ES-I3 (cell line): ENCODE measurements around the gene BIRC5.
A peak's percentile ranks its signal among the peaks of the same experiment; 100 is the strongest.
"Not testable (repeated sequence)": the region's sequence is repeated elsewhere in the genome, so short reads cannot be mapped to it uniquely, and the experiment has no call there.

Experiments used
- H3K36me3 ChIP-seq: 2 replicates; pipeline ENCODE4 v1.6.1; 2013; ENCODE audit warnings: mild to moderate bottlenecking, low read length, control low read depth, moderate library complexity; ENCODE audit not compliant: insufficient read depth
- H3K4me1 ChIP-seq: 2 replicates; pipeline ENCODE4 v1.6.1; 2013; ENCODE audit warnings: mild to moderate bottlenecking, control low read depth, low read length; ENCODE audit not compliant: insufficient read depth
- H3K9ac ChIP-seq: 2 replicates; pipeline ENCODE4 v1.6.1; 2013; ENCODE audit warnings: low read depth, mild to moderate bottlenecking, low read length, moderate library complexity
- H3K9me3 ChIP-seq: 2 replicates; pipeline ENCODE4 v1.6.1; 2013; ENCODE audit warnings: mild to moderate bottlenecking, low read length, moderate library complexity; ENCODE audit not compliant: control insufficient read depth, insufficient read depth

The BIRC5 gene

DNA sequence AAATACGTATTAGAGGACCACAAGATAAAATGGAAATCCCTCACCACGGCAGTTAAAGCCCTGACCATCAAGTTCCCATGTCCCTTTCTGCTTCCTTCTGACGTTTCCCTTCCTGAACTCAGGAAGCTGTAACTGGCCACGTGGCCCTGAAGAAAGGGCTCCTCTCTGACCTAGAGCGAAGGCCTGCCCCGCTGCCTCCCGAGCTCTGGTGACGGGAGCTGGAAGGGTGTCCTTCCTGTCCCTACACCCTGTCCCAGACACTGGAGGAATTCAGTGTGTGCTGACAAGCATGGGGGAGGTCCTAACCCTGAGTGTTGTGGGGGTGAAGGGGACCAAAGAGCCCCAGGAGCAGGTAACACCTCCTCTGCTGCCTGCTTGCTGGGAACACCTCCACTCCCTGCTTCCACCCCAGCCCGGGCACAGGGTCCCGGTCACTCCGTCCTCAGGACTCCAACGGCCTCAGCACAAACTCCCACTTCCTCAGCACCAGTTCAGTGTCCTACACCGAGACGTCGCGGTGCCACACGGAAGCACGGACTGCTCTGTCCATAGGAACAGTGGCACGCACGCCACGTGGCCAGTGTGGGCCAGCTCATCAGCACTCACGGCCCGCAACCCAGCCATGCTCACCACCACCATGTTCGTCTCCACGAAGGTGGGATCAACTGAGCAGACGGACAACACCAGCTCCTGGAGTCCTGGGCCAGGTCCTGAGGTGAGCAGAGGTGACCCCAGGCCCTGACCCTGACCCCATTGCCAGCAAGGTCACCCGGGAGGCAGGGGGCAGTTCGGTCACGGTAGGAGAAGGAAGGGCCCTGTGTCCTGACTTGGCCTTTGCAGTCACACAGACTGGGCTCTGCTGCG lies 34.2 kb downstream of the BIRC5 start:
- H3K36me3 ChIP-seq: no peaks in the 10 kb centered on the region
- 0 out of 2 replicates have a peak, but pooled peaks cover 5% of the 10 kb centered on the region for H3K9me3 ChIP-seq
- peaks cover 6% of the 10 kb centered on the region for H3K4me1 ChIP-seq
- no peak overlapping the region for H3K9ac ChIP-seq

DNA sequence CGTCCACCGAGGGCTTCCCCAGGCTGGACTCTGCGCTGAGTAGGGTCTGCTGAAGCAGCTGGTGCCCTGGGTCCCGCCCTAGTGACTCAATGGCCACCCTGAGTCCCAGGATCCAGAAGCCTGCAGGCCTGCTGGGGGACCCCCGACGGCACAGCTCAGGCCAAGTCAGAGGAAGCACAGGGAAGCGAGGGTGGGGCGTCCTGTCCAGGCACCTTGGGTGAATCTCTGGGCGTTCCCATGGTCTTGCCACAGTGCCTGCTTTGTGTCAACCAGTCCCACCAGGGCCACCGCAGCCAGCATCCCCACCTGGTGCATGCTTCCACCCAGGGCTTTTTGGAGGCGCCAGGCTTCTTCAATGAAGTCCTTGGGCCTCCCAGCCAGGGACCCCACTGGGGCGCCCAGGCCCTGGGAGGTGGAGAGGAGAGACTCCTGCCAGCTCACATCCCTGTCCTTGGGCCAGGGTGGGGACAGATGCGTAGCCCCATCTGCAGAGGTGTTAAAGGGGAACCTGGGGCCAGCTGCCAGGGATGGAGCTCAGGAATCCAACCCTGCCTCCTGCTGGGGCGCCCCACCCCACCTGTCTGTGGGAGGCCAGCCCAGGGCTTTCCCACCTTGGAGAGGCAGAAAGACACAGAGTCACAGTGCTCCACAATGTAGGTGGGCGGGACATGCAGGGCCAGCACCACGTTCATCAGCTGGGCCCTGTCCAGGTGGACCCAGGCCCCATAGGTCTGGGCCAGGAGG lies 35.2 kb downstream of the BIRC5 start:
- 0 out of 2 replicates have a peak, but pooled peaks cover 5% of the 10 kb centered on the region for H3K9me3 ChIP-seq
- no peak overlapping the region for H3K9ac ChIP-seq
- H3K4me1 ChIP-seq: peaks cover 6% of the 10 kb centered on the region
- H3K36me3 ChIP-seq: no peaks in the 10 kb centered on the region

DNA sequence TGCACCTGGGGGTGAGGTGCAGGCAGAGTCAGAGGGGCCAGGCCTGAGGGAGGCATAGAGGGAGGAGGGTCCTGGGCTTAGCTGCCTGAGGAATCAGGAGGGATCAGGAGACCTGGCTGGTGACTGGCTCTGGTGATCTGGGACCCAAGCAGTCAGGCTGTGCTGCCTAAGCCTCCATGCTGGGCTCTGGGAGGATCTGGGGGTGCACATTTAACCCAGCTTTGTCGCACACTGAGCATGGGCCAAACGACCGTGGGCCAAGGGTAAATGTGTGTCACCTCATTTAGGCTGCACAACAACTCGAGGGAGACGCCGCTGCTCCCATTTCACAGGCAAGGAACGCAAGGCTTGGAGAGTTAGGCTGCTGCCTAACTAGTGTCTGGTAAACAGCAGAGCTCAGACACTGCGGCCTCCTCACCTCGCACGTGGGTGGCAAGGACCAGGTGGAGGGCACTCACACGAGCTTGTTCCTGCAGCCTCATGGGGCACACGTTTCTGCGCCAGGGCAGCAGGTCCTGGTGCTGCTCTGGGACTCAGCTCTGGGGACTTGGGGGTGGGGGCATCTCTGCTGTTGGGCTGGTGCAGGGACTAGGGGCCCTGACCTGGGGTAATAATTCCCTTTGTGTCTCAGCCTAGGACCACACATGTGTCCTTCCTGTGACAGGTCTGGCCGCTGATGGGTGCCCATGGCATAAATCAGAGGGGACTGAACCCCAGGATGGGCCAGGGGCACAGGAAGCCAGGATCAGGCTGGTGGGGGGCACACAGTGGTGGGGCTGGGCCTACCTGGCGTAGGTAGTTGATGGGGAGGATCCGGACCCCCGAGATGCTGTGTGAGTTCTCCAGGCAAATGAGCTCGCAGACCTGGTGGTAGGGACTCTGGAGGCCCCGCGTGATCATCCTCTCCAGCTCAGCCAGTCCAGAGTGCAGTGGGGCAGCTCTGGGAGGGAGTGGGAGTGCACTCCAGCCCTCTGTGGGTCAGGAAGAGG lies 36.1 kb downstream of the BIRC5 start:
- H3K4me1 ChIP-seq: peaks cover 6% of the 10 kb centered on the region
- H3K9me3 ChIP-seq: 0 out of 2 replicates have a peak, but pooled peaks cover 5% of the 10 kb centered on the region
- H3K36me3 ChIP-seq: no peaks in the 10 kb centered on the region
- no peak overlapping the region for H3K9ac ChIP-seq

DNA sequence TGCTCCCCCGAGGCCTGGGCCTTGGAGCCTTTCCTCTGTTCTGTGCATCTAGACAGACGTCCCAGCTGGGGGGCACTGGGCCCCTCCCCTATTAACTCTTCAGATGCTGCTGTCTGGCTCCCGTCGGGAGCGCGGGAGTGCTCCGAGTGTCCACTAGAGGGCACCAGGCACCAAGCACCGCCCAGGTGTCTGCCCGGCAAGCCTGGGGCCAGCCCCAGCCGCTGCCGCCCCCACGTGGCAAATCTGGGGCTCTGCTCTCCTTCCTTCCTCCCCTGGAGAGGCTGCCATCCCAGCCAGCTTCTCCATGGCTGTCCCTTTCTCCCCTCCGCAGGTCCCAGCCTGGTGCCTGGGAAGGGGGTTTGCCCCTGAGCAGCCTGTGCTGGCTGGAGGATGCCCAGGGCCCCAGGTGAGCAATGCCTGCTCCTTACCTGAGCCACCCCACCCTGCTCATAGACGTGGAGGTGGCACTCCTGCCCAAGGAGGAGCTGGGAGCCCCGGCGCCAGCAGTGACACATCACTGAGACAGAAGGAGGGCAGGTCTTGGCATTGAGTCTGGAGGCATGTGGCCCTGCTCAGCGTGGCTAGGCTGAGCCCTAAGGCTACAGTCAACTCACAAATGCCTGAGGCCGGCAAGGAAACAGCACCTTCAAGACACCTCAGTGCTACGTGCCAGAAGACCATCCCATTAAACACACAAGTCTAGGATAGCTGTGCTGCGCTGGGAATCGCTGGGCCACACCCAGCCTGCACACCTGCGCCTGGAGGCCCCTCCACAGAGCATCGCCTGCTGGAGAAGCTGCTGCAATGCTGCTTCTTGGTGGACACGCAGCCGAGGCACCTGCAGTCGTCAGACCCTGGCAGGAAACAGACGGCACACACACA lies 37.1 kb downstream of the BIRC5 start:
- no peaks in the 10 kb centered on the region for H3K9me3 ChIP-seq
- no peak overlapping the region for H3K9ac ChIP-seq
- no peaks in the 10 kb centered on the region for H3K36me3 ChIP-seq
- peaks cover 8% of the 10 kb centered on the region for H3K4me1 ChIP-seq

DNA sequence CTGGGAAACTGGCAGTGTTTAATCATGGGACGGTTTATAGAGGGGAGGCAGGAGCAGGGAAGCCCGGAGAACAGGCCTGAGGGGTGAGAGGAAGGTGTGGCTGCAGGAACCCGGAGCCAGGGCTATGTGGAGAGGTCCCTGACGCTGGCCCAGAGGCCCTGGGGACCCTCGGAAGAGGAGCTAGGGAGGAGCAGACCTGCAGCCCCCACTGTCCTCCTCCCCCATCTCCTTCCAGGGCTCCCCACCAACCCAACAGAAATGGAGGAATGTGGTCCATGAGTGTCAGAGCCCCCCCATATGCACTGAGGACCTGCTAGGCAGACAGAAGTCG lies 37.7 kb downstream of the BIRC5 start:
- H3K9me3 ChIP-seq: no peaks in the 10 kb centered on the region
- no peaks in the 10 kb centered on the region for H3K36me3 ChIP-seq
- H3K9ac ChIP-seq: no peak overlapping the region
- H3K4me1 ChIP-seq: peaks cover 14% of the 10 kb centered on the region

DNA sequence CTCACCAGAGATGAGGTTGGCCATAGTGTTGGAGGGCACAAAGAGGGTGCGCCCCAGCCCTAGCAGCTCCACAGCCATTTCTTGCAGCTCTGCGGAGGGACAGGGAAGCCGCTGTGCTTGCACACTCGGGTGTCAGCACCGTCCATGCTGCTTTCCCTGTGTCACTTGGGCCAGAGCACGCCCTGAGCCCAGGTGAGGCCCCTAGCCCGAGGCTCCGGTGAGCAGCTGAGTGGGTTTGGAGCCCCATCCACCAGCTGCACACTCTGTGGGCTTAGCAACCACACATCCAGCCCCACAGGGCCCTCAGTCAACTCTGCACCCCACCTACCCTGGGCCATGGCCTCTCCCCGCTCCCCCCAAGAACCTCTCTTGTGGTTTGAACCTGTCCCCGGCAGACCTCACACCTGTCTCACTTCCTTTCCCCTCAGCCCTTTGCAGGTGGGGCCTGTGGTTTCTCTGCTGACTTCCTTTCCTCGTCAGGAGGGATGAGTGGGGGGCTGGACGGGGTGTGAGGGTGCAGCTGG lies 38.1 kb downstream of the BIRC5 start:
- Histone ChIP-seq H3K4me1 (peaks cover 18% of the 10 kb centered on the region), H3K9ac (no peak overlapping the region), H3K36me3 (no peaks in the 10 kb centered on the region), H3K9me3 (no peaks in the 10 kb centered on the region)

DNA sequence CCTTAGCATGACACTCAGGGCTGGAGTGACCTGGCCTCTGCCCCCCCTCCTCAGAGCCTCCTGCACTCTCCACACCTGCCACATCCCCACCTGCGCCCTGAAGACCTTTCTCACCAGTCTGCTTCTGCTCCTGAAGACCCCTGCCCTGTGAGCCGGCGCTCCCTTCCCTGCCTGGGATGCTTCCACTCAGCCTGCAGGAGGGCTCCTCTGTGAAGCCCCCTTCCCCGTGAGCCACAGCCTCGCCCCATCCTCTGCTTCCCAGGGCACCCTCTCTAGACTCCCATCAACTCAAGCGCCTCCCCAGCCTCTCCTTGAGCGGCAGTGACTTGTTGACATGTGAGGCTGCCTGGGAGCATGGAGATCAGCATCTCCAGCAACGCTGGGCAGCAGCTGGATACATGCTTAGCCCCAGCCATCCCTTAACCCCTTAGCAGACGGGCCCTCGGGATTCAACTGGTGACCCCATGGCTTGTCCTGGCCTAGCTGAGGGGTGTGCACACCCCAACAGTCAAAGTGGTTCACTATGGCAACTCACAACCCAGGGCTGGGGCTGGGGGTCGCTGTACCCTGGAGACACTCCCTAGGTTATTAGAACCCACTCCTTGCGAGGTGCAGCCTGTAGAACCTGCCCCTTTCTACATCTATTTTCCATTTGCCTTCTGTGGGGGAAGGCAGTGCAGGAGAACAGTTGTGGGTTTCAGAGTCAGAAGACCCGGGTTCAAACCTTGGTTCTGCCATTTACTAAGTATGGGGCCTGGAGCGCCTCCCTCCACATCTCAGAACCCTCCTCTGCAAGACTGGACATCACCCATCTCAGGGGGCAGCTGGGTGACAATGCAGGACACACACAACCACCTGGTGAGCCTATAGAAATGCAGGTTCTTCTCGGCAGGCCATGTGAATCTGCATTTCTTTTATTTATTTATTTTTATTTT lies 38.9 kb downstream of the BIRC5 start:
- Histone ChIP-seq H3K9ac (no peak overlapping the region), H3K9me3 (no peaks in the 10 kb centered on the region), H3K4me1 (peaks cover 26% of the 10 kb centered on the region), H3K36me3 (no peaks in the 10 kb centered on the region)

DNA sequence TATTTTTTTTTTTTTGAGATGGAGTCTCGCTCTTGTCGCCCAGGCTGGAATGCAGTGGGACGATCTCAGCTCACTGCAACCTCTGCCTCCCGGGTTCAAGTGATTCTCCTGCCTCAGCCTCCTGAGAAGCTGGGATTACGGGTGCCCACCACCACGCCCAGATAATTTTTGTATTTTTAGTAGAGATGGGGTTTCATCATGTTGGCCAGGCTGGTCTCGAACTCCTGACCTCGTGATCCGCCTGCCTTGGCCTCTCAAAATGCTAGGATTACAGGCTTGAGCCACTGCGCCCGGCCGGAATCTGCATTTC lies 39.5 kb downstream of the BIRC5 start:
- H3K4me1 ChIP-seq: peaks cover 31% of the 10 kb centered on the region
- H3K9me3 ChIP-seq, H3K36me3 ChIP-seq: not testable (repeated sequence)
- H3K9ac ChIP-seq: peak overlapping the region; percentile 85

DNA sequence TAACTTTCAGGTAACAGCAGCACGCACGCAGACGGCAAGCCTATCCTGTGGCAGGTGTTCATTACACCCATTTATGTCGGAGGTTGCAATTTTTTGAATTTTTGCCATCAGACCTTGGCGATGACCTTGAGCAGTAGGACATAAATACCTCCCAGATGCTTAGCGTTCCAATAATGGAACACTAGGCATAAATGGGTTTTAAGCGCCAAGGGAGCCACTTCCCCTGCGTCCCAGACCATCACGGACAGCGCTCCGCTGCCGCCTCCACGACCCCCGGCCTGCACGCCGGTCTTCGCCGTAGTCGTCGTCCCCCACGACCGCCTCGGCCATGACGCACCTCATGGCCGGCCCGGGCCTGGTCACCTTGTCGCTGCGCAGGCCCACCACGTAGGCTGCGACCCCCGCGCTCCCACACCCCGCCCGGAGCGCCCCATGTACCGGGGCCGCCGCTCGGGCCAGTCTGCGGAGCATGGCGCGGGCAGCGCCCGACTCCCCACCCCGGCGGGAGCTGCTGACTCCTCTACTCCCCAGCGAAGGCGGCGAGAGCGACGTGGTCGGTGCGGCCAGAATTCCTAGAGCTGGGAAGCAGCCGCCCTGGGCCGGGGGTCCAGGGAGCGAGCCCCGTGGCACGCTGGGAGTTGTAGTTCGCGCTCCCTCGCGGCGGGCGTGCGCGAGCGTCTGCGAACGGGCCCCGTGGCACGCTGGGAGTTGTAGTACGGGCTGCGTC lies 40.1 kb downstream of the BIRC5 start:
- no peaks in the 10 kb centered on the region for H3K9me3 ChIP-seq
- no peaks in the 10 kb centered on the region for H3K36me3 ChIP-seq
- H3K4me1 ChIP-seq: peaks cover 36% of the 10 kb centered on the region
- peak overlapping the region; percentile 85 for H3K9ac ChIP-seq

DNA sequence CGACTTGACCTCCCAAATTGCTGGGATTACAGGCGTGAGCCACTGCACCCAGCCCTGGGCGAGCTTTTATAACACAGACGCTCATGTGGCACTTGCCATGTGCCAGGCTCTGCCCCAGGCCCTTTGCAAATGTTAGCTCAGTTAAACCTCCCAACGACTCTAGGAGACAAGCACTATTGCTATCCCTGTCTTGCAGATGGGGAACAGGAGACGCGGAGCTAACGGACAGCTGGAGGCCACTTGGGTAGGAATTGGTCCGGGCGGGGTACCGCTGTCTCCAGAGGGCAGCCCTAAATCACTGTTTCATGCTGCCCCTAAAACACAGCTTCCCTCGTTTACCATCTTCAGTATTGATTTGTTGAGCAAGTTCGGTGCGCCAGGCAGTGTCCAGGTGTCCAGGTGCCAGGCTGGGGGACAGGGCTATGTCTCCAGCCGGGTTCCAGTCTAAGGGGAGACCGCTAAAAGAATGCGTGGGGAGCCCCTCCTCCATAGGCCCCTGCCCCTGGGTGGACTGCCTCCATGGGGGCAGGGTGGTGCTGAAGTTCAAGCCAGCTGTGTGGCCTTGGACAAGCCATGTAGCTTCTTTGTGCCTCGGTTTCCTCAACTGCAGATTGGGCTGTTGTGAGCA lies 41.1 kb downstream of the BIRC5 start:
- H3K36me3 ChIP-seq: no peaks in the 10 kb centered on the region
- no peak overlapping the region for H3K9ac ChIP-seq
- H3K4me1 ChIP-seq: peaks cover 38% of the 10 kb centered on the region
- no peaks in the 10 kb centered on the region for H3K9me3 ChIP-seq

DNA sequence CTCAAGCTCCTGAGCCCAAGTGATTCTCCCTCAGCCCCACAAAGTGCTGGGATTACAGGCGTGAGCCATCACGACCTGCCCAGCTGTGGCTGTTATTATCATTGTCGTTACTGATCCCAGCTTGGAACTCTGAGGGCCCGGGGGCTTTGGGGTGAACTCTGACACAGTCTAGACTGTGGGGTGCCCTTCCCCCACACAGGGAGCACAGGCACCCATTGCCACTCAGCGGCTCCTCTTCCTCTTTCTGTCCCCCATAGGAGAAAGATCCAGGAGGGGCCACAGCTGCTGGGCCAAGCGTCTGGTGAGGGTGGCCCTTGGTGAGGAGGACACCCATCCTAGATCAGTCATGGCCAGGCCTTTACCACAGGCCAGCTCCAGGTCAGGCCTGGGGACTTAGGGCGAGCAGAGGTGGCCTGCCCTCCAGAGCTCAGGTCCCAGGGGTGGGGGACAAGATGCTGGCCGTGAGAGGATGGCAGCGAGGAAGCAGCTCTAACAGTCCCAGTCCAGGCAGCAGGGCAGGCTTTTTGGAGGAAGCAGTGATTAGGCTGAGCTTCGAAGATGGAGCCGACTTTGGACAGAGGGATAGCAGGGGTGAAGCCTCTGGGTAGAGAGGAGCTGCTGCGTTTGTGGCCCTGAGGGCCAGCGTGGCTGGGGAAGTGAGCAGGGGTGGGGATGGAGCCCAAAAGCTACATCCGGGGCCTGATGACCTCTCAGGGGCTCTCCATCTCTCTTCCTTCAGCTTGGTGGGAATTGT lies 42.1 kb downstream of the BIRC5 start:
- Histone ChIP-seq H3K4me1 (peaks cover 37% of the 10 kb centered on the region), H3K36me3 (no peaks in the 10 kb centered on the region), H3K9ac (no peak overlapping the region), H3K9me3 (no peaks in the 10 kb centered on the region)
